ENCODE data around the gene CHDH. TPM values are rescaled to one million over a fixed set of nuclear protein-coding genes. Genes with fewer than 3 reads are reported as not detected.
A peak's percentile ranks its signal among the peaks of the same experiment; 100 is the strongest.

Gene CHDH
- total and polyA plus RNA-seq, 2 donors (not counting 1 experiment from before 2014, with no cell fraction given) = 0.03 to 0.37 TPM

GRCh38 chr3:53843195-53844177 is 2.7 kb downstream of the CHDH start:
- H3K36me3 ChIP-seq (replicated peaks in 1 of 2; ENCODE audit: control extremely low read depth in 1 of 2, control insufficient read depth in 1 of 2, extremely low read depth in 1 of 2, insufficient read depth in 2 of 2, low read length in 1 of 2) = no peaks in the 10 kb centered on the region
- Mint-ChIP-seq H3K27ac (no peak overlapping the region), H3K4me1 (peaks cover 27% of the 10 kb centered on the region), H3K4me3 (peak overlapping the region; percentile 29), H3K9me3 (ENCODE audit: insufficient read depth) (no peaks in the 10 kb centered on the region), H3K27me3 (peaks cover 34% of the 10 kb centered on the region)
- ATAC-seq (ENCODE audit: low read depth) = no peak
- no peaks in the 10 kb centered on the region for H3K79me2 ChIP-seq (ENCODE audit: control insufficient read depth, insufficient read depth, low read length)
- intact Hi-C loops (cut with micrococcal nuclease) = no loop called here
- CTCF ChIA-PET = no interaction called here
- no peak overlapping the region for H3K27ac ChIP-seq (ENCODE audit: low read length in 2 of 2)
- H3K9me3 ChIP-seq (ENCODE audit: control extremely low read depth in 1 of 3, control insufficient read depth in 2 of 3, insufficient read depth in 1 of 3, low read length in 2 of 3) = peaks cover 0 to 8% (median 0%) of the 10 kb centered on the region in 3 donors
- H3K4me2 ChIP-seq (replicated peaks; ENCODE audit: low read depth, low read length, poor library complexity, severe bottlenecking) = no peak overlapping the region
- no peak for DNase-seq
- no peak overlapping the region for H3K4me3 ChIP-seq (ENCODE audit: control extremely low read depth in 1 of 5, extremely low read depth in 1 of 5, insufficient read depth in 1 of 5, low read depth in 2 of 5, low read length in 4 of 5)
- H2AFZ ChIP-seq (ENCODE audit: insufficient read depth, low read depth, low read length, poor library complexity, severe bottlenecking) = no peak overlapping the region
- POLR2A ChIA-PET = no interaction called here
- no peaks in the 10 kb centered on the region for H4K20me1 ChIP-seq (ENCODE audit: control insufficient read depth, insufficient read depth, low read length, poor library complexity, severe bottlenecking)
- H3K9ac ChIP-seq (ENCODE audit: low read length) = no peak overlapping the region
- 72% methylated on average over 8 of the region's 10 CpGs for WGBS (ENCODE audit: insufficient coverage)
- TF ChIP-seq CTCF (IDR thresholded peaks at IDR 0.05) = no peak
- no peak for TF ChIP-seq EZH2 (IDR thresholded peaks at IDR 0.05; ENCODE audit: borderline replicate concordance, insufficient read depth, low read depth, low read length, poor library complexity, severe bottlenecking)
- peaks cover 14 to 21% of the 10 kb centered on the region in 2 donors for H3K4me1 ChIP-seq (ENCODE audit: control insufficient read depth in 2 of 2, insufficient read depth in 2 of 2, low read length in 2 of 2)
- H3K27me3 ChIP-seq (replicated peaks in 1 of 4; ENCODE audit: control extremely low read depth in 1 of 4, control insufficient read depth in 3 of 4, insufficient read depth in 4 of 4, low read length in 3 of 4) = peaks cover 0 to 45% (median 15%) of the 10 kb centered on the region in 4 experiments

Measured in B cell (primary cell).